Vagina (tissue), 2 donors: ENCODE results near the gene CBX5. TPM values are rescaled to one million over a fixed set of nuclear protein-coding genes. Genes with fewer than 3 reads are reported as not detected.
A peak's percentile ranks its signal among the peaks of the same experiment; 100 is the strongest.
"Not testable (repeated sequence)": the region's sequence is repeated elsewhere in the genome, so short reads cannot be mapped to it uniquely, and the experiment has no call there.

Source experiments
- DNase-seq, 2 donors: peaks; one replicate each; pipeline ENCODE4 v3.0.0-alpha.2; 2017; ENCODE audit errors: extremely low spot score in 2 of 2
- H3K27ac ChIP-seq: fragments of 200-600 bp; sonication (generic); one replicate; pipeline ENCODE4 v1.5.1; 2019
- H3K27me3 ChIP-seq: fragments of 200-600 bp; sonication (generic); one replicate; pipeline ENCODE4 v1.5.1; 2019
- H3K36me3 ChIP-seq, 2 donors: fragments of 200-600 bp; sonication (generic); one replicate each; pipeline ENCODE4 v1.5.1; 2017 to 2019
- H3K4me1 ChIP-seq: fragments of 200-600 bp; sonication (generic); one replicate; pipeline ENCODE4 v1.5.1; 2019
- H3K4me3 ChIP-seq, 2 donors: fragments of 200-600 bp; sonication (generic); 1 replicate in 1 of 2; 2 replicates in 1 of 2; pipeline ENCODE4 v1.5.1; 2016 to 2019
- H3K9me3 ChIP-seq: fragments of 200-600 bp; sonication (generic); one replicate; pipeline ENCODE4 v1.5.1; 2019
- POLR2A ChIP-seq, 2 donors: fragments of 450-650 bp; IDR thresholded peaks; one replicate each; pipeline ENCODE4 v1.6.1; 2017; ENCODE audit warnings: antibody characterized with exemption in 2 of 2, mild to moderate bottlenecking in 2 of 2, moderate library complexity in 2 of 2
- POLR2AphosphoS5 ChIP-seq, 2 donors: sonication (generic); formaldehyde crosslinking; IDR thresholded peaks; one replicate each; pipeline ENCODE4 v1.9.0; 2017; ENCODE audit warnings: antibody characterized with exemption in 2 of 2, mild to moderate bottlenecking in 2 of 2, low read depth in 1 of 2; ENCODE audit not compliant: insufficient read depth in 1 of 2
- intact Hi-C: fragments of 100-400 bp; cut with DNase I; formaldehyde crosslinking; loops from one replicate; pipeline ENCODE4 v1.15.1; 2023
- total RNA-seq: library from RNA; depleted of rRNA; stranded (reverse); fragments of >200 nt; gene quantifications from one replicate; pipeline ENCODE4 v1.2.3, GENCODE V29; 2016
- TF ChIP-seq, protein P1 (sequence below), 3 experiments: fragments of 450-650 bp in 2 of 3; fragments of 200-600 bp in 1 of 3; sonication (generic) in 1 of 3; IDR thresholded peaks; one replicate each; pipeline ENCODE4 v1.5.1; 2017 to 2019; ENCODE audit warnings: antibody characterized with exemption in 3 of 3, mild to moderate bottlenecking in 2 of 3, moderate library complexity in 2 of 3

Gene CBX5
- total RNA-seq, 1 donor from 2014 or later: 21.6 TPM

GRCh38 chr12:54286042-54287030, 6.4 kb upstream of the CBX5 start:
- no peaks in the 10 kb centered on the region for H3K27me3 ChIP-seq
- peaks cover 52% of the 10 kb centered on the region for H3K4me1 ChIP-seq
- intact Hi-C loops: no loop called here
- TF ChIP-seq, protein P1, sequence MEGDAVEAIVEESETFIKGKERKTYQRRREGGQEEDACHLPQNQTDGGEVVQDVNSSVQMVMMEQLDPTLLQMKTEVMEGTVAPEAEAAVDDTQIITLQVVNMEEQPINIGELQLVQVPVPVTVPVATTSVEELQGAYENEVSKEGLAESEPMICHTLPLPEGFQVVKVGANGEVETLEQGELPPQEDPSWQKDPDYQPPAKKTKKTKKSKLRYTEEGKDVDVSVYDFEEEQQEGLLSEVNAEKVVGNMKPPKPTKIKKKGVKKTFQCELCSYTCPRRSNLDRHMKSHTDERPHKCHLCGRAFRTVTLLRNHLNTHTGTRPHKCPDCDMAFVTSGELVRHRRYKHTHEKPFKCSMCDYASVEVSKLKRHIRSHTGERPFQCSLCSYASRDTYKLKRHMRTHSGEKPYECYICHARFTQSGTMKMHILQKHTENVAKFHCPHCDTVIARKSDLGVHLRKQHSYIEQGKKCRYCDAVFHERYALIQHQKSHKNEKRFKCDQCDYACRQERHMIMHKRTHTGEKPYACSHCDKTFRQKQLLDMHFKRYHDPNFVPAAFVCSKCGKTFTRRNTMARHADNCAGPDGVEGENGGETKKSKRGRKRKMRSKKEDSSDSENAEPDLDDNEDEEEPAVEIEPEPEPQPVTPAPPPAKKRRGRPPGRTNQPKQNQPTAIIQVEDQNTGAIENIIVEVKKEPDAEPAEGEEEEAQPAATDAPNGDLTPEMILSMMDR (IDR thresholded peaks at IDR 0.05): no peak
- TF ChIP-seq POLR2A (IDR thresholded peaks at IDR 0.05) (no peak), POLR2AphosphoS5 (IDR thresholded peaks at IDR 0.05; ENCODE audit: insufficient read depth in 1 of 2, low read depth in 1 of 2) (no peak)
- DNase-seq: no peak
- no peak overlapping the region for H3K4me3 ChIP-seq
- H3K36me3 ChIP-seq: peaks cover 4 to 70% of the 10 kb centered on the region in 2 donors
- H3K27ac ChIP-seq: no peak overlapping the region
- no peaks in the 10 kb centered on the region for H3K9me3 ChIP-seq

- Histone ChIP-seq H3K27ac (no peak overlapping the region), H3K27me3 (no peaks in the 10 kb centered on the region), H3K9me3 (no peaks in the 10 kb centered on the region), H3K4me1 (peaks cover 55% of the 10 kb centered on the region), H3K36me3 (peaks cover 4 to 70% of the 10 kb centered on the region in 2 donors), H3K4me3 (no peak overlapping the region)
- intact Hi-C loops: no loop called here
- TF ChIP-seq, protein P1 (IDR thresholded peaks at IDR 0.05): no peak
- TF ChIP-seq POLR2AphosphoS5 (IDR thresholded peaks at IDR 0.05; ENCODE audit: insufficient read depth in 1 of 2, low read depth in 1 of 2) (no peak), POLR2A (IDR thresholded peaks at IDR 0.05) (no peak)
- DNase-seq: no peak
These were observed 5.5 kb upstream of the CBX5 start for GRCh38 chr12:54285150-54286041.

DNA sequence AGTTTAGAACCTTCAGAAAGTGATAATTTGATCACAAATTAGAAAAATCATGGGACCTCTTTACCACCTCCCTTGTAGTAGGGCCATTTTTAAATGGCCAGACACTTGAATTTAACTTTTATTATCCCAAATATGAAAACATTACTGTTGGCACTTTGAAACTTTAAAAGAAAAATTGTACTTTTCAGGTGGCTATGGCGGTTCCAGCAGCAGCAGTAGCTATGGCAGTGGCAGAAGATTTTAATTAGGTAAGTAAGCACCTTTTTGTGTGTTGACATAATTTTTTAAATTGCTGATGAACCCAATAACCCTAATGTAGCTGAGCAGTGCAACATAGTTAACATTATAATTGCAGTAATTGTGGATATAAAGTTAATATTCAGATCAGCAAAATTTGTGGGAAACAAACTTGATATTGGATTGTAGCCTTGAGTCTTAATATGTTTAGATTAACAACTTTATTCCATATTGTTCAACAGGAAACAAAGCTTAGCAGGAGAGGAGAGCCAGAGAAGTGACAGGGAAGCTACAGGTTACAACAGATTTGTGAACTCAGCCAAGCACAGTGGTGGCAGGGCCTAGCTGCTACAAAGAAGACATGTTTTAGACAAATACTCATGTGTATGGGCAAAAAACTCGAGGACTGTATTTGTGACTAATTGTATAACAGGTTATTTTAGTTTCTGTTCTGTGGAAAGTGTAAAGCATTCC, 4.3 kb upstream of the CBX5 start:
- H3K27ac ChIP-seq, H3K4me3 ChIP-seq: not testable (repeated sequence)

DNA sequence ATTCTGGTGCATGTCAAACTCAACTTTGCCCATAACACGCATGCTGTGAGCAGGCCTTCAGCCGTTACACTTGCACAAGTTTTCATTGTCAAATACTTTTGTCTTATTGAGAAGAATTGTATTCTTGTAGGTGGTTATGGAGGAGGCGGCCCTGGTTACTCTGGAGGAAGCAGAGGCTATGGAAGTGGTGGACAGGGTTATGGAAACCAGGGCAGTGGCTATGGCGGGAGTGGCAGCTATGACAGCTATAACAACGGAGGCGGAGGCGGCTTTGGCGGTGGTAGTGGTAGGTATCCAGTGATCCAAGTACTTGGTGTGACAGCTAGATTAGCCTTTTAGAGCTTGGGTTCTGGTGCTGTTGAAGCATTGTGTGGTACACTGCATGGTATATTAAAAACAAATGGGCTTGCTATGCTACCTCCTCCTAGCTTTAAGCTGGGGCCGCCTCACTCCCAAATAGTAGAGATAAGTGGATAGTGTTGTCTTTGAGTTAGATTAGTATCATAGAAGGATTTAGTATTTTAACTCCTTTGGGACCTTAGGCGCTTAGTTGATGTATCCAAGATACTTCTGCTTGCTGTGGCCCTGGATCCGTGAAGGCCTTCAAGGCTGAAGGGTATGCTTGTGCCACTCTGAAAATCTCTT, 3.1 kb upstream of the CBX5 start:
- Histone ChIP-seq H3K36me3 (peaks cover 4 to 59% of the 10 kb centered on the region in 2 donors), H3K4me3 (peak overlapping the region; percentile 26 to 84), H3K4me1 (peaks cover 65% of the 10 kb centered on the region), H3K27ac (no peak overlapping the region), H3K9me3 (no peaks in the 10 kb centered on the region), H3K27me3 (no peaks in the 10 kb centered on the region)
- TF ChIP-seq, protein P1 (IDR thresholded peaks at IDR 0.05): no peak
- TF ChIP-seq POLR2A (IDR thresholded peaks at IDR 0.05): no peak
- no peak for TF ChIP-seq POLR2AphosphoS5 (IDR thresholded peaks at IDR 0.05; ENCODE audit: insufficient read depth in 1 of 2, low read depth in 1 of 2)
- intact Hi-C loops: loop anchor here (5.0 kb wide), 1 partner anchor 74 kb away; no protein-coding TSS in a partner anchor
- DNase-seq: no peak

More for the DNA sequence above, 4.3 kb upstream of the CBX5 start:
- not testable (repeated sequence) for DNase-seq, H3K27me3 ChIP-seq, H3K9me3 ChIP-seq
- peaks cover 55% of the 10 kb centered on the region for H3K4me1 ChIP-seq
- intact Hi-C loops: loop anchor here (5.0 kb wide), 1 partner anchor 73 kb away; no protein-coding TSS in a partner anchor
- H3K36me3 ChIP-seq: peaks cover 4 to 70% of the 10 kb centered on the region in 2 donors

- peaks cover 4 to 47% of the 10 kb centered on the region in 2 donors for H3K36me3 ChIP-seq
- H3K4me1 ChIP-seq: peaks cover 76% of the 10 kb centered on the region
- H3K9me3 ChIP-seq, DNase-seq, H3K27me3 ChIP-seq: not testable (repeated sequence)
- H3K4me3 ChIP-seq: peak overlapping the region; percentile 62 to 84
- H3K27ac ChIP-seq: peak overlapping the region; percentile 84
- intact Hi-C loops: loop anchor here (5.0 kb wide), 1 partner anchor 76 kb away; no protein-coding TSS in a partner anchor
These were observed 1.8 kb upstream of the CBX5 start for GRCh38 chr12:54281694-54282093.

DNA sequence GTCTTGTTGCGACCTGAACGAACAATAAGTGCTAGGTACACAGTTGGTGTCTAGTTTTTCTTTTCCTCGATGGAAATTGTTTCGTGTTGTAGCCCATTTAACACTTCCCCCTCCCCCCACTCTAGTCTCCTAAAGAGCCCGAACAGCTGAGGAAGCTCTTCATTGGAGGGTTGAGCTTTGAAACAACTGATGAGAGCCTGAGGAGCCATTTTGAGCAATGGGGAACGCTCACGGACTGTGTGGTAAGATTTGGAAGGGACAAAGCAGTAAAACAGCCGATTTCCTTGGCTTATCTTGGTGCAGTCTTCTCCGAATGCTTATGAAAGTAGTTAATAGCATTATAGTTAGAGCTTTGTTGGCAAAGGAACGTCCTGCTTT, 1.3 kb upstream of the CBX5 start:
- peaks cover 71% of the 10 kb centered on the region for H3K4me1 ChIP-seq
- H3K27ac ChIP-seq: peak overlapping the region; percentile 84
- H3K4me3 ChIP-seq: peak overlapping the region; percentile 62 to 84
- not testable (repeated sequence) for H3K27me3 ChIP-seq, DNase-seq, H3K9me3 ChIP-seq
- intact Hi-C loops: loop anchor here (5.0 kb wide), 1 partner anchor 76 kb away; no protein-coding TSS in a partner anchor
- peaks cover 4 to 42% of the 10 kb centered on the region in 2 donors for H3K36me3 ChIP-seq
